Stimulated activated naive B cell treated with anti-CD40 and anti-IgM and Interleukin-4, amounts not matched to agents 10 μg/mL and 1 μg/mL and 100 μg/mL, for 72 hours (primary cell): ENCODE results near the gene SKIL.
"Not testable (repeated sequence)": the region's sequence is repeated elsewhere in the genome, so short reads cannot be mapped to it uniquely, and the experiment has no call there.

Experiments used
- ATAC-seq, 2 donors: fragments of 150-1000 bp; cut with Tn5 transposase; replicated peaks; 2 replicates each; pipeline ENCODE4 v1.10.0; 2021; ENCODE audit warnings: moderate library complexity in 1 of 2
- DNase-seq: peaks from one replicate; pipeline ENCODE4 v3.0.0; 2021
- H3K27ac Mint-ChIP-seq: one replicate; pipeline ENCODE4 v1.8.0; 2022; ENCODE audit warnings: mild to moderate bottlenecking, mixed read lengths
- H3K27me3 Mint-ChIP-seq, 2 donors: one replicate each; pipeline ENCODE4 v1.8.0; 2022; ENCODE audit warnings: mixed read lengths in 2 of 2
- H3K36me3 Mint-ChIP-seq, 2 donors: one replicate each; pipeline ENCODE4 v1.8.0; 2022; ENCODE audit warnings: mixed read lengths in 2 of 2, mild to moderate bottlenecking in 1 of 2
- H3K4me1 Mint-ChIP-seq, 2 donors: one replicate each; pipeline ENCODE4 v1.8.0; 2022; ENCODE audit warnings: mixed read lengths in 2 of 2, mild to moderate bottlenecking in 1 of 2
- H3K4me3 Mint-ChIP-seq, 2 donors: one replicate each; pipeline ENCODE4 v1.8.0; 2022; ENCODE audit warnings: mild to moderate bottlenecking in 2 of 2, mixed read lengths in 2 of 2, moderate library complexity in 1 of 2
- H3K9me3 Mint-ChIP-seq, 2 donors: one replicate each; pipeline ENCODE4 v1.8.0; 2022; ENCODE audit warnings: mixed read lengths in 2 of 2, mild to moderate bottlenecking in 1 of 2

The SKIL gene, protein sequence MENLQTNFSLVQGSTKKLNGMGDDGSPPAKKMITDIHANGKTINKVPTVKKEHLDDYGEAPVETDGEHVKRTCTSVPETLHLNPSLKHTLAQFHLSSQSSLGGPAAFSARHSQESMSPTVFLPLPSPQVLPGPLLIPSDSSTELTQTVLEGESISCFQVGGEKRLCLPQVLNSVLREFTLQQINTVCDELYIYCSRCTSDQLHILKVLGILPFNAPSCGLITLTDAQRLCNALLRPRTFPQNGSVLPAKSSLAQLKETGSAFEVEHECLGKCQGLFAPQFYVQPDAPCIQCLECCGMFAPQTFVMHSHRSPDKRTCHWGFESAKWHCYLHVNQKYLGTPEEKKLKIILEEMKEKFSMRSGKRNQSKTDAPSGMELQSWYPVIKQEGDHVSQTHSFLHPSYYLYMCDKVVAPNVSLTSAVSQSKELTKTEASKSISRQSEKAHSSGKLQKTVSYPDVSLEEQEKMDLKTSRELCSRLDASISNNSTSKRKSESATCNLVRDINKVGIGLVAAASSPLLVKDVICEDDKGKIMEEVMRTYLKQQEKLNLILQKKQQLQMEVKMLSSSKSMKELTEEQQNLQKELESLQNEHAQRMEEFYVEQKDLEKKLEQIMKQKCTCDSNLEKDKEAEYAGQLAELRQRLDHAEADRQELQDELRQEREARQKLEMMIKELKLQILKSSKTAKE

DNA sequence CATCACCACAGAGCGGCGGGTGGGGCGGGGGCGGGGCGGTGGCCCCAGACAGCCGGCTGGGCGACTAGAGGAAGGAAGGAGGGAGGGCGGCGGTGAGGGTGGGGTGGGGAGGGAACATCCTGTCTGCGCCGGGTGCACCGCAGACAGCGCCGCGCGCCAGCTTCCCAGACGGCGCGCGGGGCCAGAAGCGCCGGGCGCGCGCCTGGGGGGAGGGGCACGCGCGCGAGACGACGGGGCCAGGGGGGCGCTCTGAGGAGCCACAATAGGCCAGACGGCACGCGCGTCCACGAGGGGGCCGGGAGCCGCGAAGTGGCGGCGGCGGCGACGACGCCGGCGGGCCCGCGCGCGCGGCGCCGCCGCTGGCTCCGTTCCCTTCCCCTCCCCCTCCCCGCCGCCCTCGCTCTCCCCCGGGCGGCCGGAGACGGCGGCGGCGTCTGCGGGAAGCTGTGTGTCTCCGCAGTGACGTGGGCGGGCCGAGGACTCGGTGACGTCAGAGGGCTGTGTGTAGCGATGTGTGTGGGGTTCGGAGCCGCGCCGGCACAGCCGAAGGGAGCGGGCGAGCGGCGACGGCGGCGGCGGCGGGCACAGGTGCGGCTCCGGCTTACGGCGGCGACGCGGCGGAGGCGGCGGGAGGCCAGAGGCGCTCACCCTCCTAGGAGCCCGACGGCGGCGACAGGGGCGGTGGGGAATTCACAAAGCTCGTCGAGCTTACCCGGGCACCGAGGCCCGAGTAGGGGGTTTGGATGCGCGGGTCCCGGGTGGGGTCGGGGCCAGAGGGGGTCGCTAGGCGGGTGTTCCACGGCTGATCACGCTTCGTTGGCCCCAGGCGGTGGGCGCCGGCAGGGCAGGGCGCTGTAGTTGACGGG, at the start of gene SKIL:
Gene SKIL, plus strand, starts transcription at position 540 of the 866 bp plus-strand sequence. CDS start 2,617 bp downstream, outside the sequence.
- peaks cover 38 to 79% of the 10 kb centered on the region in 2 donors for H3K4me1 Mint-ChIP-seq
- peaks cover 13 to 37% of the 10 kb centered on the region in 2 donors for H3K36me3 Mint-ChIP-seq
- no peaks in the 10 kb centered on the region for H3K27me3 Mint-ChIP-seq
- H3K4me3 Mint-ChIP-seq, result peak within 1 kb of the TSS; percentile 86 to 87
- no peaks in the 10 kb centered on the region for H3K9me3 Mint-ChIP-seq
- H3K27ac Mint-ChIP-seq, result peak within 1 kb of the TSS; percentile 99
- peak; percentile 64 to 67 for ATAC-seq
- DNase-seq, result peak; percentile 94

DNA sequence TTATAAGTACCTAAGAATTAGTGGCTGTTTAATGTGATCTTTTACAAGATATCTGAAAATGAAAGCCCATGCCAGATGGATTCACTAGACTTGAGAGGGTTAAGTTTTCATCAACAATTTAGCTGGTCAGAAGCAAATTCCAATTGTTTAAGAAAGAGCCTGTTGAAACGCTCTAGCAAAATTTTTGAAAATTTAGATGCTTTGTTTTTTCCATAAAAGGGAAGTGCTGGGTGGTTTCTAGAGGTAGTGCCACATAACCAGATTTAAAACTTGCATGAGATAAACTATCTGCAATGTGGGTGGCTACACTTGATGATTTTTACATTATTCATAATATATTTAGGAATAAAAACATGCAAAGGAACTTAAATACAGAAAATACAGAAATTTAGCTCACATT, 48.5 kb upstream of the SKIL start:
- DNase-seq, result no peak
- H3K9me3 Mint-ChIP-seq, result no peaks in the 10 kb centered on the region
- H3K36me3 Mint-ChIP-seq, result no peaks in the 10 kb centered on the region
- no peak overlapping the region for H3K27ac Mint-ChIP-seq
- no peak overlapping the region for H3K4me3 Mint-ChIP-seq
- peaks cover 3 to 7% of the 10 kb centered on the region in 2 donors for H3K4me1 Mint-ChIP-seq
- ATAC-seq, result no peak
- no peaks in the 10 kb centered on the region for H3K27me3 Mint-ChIP-seq

DNA sequence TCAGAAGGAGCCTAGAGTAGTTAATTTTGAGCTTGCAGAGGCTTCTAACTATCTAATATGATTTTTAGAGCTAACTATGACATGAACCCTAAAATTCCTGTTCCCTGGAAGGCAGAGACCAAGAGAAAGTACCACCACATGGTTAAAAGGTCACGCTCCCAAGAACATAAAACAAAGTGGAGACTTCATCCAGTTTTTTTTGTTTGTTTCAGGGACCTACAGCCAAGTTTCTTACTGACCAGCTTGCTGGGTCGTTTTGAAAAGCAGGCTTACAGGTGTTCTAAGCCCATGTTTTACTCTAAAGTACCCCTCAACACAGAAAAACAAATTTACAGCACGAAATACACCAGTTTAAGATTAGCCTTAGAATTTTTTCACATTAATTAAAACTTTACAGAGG, 39.6 kb upstream of the SKIL start:
- ATAC-seq, result no peak
- DNase-seq, result no peak
- H3K27ac Mint-ChIP-seq, result no peak overlapping the region
- no peaks in the 10 kb centered on the region for H3K9me3 Mint-ChIP-seq
- no peak overlapping the region for H3K4me3 Mint-ChIP-seq
- H3K27me3 Mint-ChIP-seq, result no peaks in the 10 kb centered on the region
- peaks cover 0 to 3% of the 10 kb centered on the region in 2 donors for H3K4me1 Mint-ChIP-seq
- no peaks in the 10 kb centered on the region for H3K36me3 Mint-ChIP-seq

DNA sequence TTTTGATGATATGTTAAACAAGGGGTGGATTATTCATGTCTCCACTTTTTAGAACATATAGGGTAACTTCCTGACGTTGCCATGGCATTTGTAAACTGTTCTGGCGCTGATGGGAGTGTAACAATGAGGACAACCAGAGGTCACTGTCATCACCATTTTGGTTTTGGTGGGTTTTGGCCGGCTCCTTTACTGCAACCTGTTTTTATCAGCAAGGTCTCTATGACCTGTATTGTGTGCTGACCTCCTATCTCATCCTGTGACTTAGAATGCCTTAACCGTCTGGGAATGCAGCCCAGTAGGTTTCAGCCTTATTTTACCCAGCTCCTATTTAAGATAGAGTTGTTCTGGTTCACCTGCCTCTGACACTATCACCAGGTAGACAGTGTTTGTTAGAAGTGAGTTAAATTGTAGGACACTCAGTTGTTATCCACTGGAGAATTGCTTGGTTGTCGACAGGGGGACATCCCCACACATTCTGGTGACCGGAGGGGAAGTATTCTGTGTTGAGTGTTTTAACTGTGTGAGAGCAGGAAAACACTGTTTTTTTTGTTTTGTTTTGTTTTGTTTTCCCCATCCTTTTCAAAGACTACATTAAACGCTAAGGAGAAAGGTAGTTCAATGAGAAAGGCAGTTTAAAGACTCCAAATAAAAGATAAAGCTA, 36.9 kb upstream of the SKIL start:
- DNase-seq (no peak), ATAC-seq (no peak)
- Mint-ChIP-seq H3K9me3 (no peaks in the 10 kb centered on the region), H3K36me3 (no peaks in the 10 kb centered on the region), H3K27me3 (no peaks in the 10 kb centered on the region), H3K4me3 (no peak overlapping the region), H3K4me1 (peaks cover 5 to 6% of the 10 kb centered on the region in 2 donors), H3K27ac (no peak overlapping the region)

DNA sequence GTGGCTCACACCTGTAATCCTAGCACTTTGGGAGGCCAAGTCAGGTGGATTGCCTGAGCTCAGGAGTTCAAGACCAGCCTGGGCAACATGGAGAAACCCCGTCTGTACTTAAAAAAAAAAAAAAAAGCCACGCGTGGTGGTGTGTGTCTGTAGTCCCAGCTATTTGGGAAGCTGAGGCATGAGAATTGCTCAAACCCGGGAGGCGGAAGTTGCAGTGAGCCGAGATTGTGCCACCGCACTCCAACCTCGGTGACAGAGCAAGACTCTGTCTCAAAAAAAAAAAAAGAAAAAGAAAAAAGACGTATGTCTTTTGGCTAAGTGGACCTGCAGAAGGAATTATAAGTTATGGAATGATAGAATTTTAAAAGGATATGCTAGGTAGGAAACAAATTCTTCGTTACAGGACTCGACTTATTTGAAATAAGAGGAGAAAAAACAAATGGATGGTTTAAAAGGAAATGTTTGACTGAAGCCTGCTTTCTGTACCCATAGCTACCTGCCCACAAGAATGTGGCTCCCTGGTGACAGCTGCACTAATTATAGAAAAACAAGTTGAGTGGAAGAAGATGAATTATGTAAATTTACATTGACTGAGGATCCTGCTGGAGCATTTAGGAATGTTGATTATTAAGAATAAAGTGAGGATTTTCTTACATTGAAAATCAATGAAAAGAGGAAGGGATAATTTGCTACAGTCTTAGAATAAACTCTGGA, 36.0 kb upstream of the SKIL start:
- no peaks in the 10 kb centered on the region for H3K9me3 Mint-ChIP-seq
- no peak for ATAC-seq
- H3K4me3 Mint-ChIP-seq, result no peak overlapping the region
- H3K4me1 Mint-ChIP-seq, result peaks cover 6 to 8% of the 10 kb centered on the region in 2 donors
- no peaks in the 10 kb centered on the region for H3K27me3 Mint-ChIP-seq
- H3K27ac Mint-ChIP-seq, result no peak overlapping the region
- no peak for DNase-seq
- no peaks in the 10 kb centered on the region for H3K36me3 Mint-ChIP-seq

DNA sequence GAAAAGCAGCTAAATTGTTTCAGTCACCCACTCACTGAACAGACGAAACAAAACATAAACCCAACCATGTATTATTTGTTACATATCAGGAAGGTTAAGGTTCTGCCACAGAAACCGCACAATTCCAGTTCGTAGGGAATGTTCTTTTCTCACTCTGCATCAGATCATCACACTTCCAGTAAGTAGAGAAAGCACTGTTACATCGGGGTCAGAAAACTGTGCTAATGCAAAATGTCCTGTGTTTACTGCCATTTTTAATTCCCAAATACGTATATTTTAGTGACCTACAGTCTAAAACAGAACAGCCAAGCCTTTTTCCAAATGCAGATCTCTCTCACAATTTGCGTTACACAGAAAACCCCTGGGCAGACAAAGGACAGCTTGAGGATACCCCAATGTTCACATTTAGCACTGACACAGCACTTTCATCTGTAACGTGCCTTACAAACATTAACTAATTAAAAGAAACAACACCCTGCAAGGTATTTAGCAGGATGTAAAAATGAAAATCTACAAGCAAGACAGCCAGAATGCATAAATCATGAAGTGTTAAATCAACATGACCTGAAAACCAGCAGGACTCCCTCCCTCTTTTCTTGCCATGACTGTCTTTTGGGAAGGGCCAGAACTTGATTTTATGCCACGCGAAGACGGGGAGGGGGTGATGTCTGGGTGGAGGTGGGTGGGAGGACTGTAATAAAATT, 34.8 kb upstream of the SKIL start:
- H3K36me3 Mint-ChIP-seq, result no peaks in the 10 kb centered on the region
- no peak for DNase-seq
- H3K27ac Mint-ChIP-seq, result no peak overlapping the region
- H3K27me3 Mint-ChIP-seq, result no peaks in the 10 kb centered on the region
- ATAC-seq, result no peak
- H3K4me3 Mint-ChIP-seq, result no peak overlapping the region
- peaks cover 10 to 13% of the 10 kb centered on the region in 2 donors for H3K4me1 Mint-ChIP-seq
- H3K9me3 Mint-ChIP-seq, result no peaks in the 10 kb centered on the region

DNA sequence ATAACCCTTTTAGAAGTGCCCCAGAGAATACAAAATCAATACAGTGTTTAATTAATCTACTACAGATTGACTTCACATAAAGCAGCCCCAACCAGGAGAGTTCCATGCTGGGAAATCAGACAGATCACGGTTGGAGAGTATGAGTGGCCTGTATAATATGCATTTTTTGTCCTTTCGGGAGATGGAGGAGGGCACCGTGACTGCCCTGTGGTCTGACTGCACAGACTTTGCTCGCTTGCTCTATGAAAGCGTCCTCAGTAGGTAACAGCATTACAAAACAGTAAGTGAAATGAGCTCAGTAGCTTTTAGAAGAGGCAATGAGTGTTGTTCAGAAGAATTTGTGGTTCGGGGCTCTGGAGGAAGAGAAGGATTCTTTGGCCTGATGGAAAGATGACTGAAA, 34.2 kb upstream of the SKIL start:
- H3K27me3 Mint-ChIP-seq, result no peaks in the 10 kb centered on the region
- H3K36me3 Mint-ChIP-seq, result no peaks in the 10 kb centered on the region
- no peak for ATAC-seq
- no peak overlapping the region for H3K4me3 Mint-ChIP-seq
- H3K4me1 Mint-ChIP-seq, result peaks cover 10 to 13% of the 10 kb centered on the region in 2 donors
- peaks cover 0 to 2% of the 10 kb centered on the region in 2 donors for H3K9me3 Mint-ChIP-seq
- no peak overlapping the region for H3K27ac Mint-ChIP-seq
- DNase-seq, result no peak

DNA sequence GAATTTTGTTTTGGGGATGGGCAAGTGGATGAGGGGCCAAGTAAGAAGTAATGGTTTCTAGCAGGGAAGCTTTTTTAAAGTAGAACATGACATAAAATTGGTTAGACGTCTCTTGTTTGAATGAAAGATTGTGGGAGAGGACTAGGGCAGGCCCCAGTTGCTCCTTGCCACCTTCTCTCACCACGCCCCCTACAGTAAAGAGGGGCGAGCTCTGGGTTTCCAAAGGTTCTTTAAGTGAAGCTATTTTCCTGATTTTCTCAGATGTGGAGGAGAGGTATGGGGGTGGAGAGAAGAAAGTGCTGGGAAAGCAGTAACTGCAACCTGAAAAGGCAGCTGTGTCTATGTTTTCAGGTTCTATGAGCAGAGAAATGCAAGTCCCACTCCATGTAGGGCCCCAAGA, 32.6 kb upstream of the SKIL start:
- ATAC-seq (no peak), DNase-seq (no peak)
- no peak overlapping the region for H3K4me3 Mint-ChIP-seq
- no peaks in the 10 kb centered on the region for H3K27me3 Mint-ChIP-seq
- peaks cover 0 to 2% of the 10 kb centered on the region in 2 donors for H3K9me3 Mint-ChIP-seq
- H3K36me3 Mint-ChIP-seq, result no peaks in the 10 kb centered on the region
- no peak overlapping the region for H3K27ac Mint-ChIP-seq
- H3K4me1 Mint-ChIP-seq, result peaks cover 6 to 13% of the 10 kb centered on the region in 2 donors

DNA sequence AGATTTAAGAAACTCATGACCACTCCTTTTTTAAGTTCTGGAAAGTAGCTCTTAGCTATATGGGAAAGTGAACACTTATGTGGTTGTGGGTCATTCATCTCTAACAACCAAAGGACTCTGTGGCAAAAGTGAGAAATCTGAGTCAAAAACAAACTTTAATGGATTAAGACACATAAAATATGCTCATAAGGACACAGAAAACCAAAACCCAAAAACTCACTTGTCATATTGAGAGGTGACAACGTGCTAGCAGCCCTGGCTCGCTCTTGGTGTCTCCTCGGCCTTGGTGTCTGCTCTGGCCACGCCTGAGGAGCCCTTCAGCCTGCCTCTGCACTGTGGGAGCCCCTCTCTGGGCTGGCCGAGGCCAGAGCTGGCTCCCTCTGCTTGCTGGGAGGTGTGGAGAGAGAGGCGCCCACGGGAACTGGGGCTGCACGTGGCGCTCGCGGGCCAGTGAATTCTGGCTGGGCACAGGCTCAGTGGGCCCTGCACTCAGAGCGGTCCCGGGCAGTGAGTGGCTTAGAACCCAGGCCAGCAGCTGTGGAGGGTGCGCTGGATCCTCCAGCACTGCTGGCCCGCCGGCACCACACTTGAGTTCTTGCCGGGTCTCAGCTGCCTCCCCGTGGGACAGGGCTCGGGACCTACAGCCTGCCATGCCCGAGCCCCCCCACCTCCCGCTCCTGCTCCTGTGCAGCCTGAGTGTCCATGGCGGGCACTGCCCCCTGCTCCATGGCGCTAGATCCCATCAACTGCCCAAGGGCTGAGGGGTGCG, 30.3 kb upstream of the SKIL start:
- peaks cover 14 to 27% of the 10 kb centered on the region in 2 donors for H3K4me1 Mint-ChIP-seq
- no peak overlapping the region for H3K27ac Mint-ChIP-seq
- H3K27me3 Mint-ChIP-seq, result no peaks in the 10 kb centered on the region
- no peak for ATAC-seq
- H3K9me3 Mint-ChIP-seq, result peaks cover 0 to 2% of the 10 kb centered on the region in 2 donors
- no peaks in the 10 kb centered on the region for H3K36me3 Mint-ChIP-seq
- no peak for DNase-seq
- H3K4me3 Mint-ChIP-seq, result no peak overlapping the region

DNA sequence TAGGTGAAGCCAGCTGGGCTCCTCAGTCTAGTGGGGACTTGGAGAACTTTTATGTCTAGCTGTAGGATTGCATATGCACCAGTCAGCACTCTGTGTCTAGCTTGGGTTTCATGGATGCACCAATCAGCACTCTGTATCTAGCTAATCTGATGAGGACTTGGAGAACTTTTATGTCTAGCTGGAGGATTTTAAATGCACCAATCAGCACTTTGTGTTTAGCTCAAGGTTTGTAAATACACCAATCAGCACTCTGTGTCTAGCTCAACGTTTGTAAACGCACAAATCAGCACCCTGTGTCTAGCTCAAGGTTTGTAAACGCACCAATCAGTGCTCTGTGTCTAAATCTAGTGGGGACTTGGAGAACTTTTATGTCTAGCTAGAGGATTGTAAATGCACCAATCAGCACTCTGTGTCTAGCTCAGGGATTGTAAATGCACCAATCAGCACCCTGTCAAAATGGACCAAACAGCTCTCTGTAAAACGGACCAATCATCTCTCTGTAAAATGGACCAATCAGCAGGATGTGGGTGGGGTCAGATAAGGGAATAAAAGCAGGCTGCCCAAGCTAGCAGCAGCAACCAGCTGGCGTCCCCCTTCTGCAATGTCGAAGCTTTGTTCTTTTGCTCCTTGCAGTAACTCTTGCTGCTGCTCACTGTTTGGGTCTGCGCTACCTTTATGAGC, 29.5 kb upstream of the SKIL start:
- not testable (repeated sequence) for H3K4me3 Mint-ChIP-seq, H3K9me3 Mint-ChIP-seq, H3K27ac Mint-ChIP-seq, ATAC-seq, H3K27me3 Mint-ChIP-seq, DNase-seq, H3K36me3 Mint-ChIP-seq
- peaks cover 16 to 31% of the 10 kb centered on the region in 2 donors for H3K4me1 Mint-ChIP-seq

DNA sequence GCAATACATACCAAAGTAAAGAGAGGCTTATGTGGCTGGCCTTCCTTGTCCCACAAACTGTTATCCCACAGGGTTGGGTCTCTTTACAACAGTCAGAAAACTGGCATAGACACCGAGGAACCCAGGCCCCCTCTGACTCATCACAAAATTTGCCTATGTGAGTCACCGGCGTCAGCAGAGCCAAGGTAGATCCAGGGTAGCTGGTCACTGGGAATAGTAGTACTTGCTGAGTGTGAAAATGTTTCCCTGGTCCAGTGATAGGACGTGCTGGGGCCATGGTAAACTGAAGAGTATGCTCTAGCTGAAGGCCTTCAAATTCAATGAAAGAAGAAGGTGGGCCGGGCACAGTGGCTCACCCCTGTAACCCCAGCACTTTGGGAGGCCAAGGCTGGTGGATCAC, 27.1 kb upstream of the SKIL start:
- H3K4me1 Mint-ChIP-seq, result peaks cover 14 to 26% of the 10 kb centered on the region in 2 donors
- H3K27me3 Mint-ChIP-seq, result no peaks in the 10 kb centered on the region
- DNase-seq (no peak), ATAC-seq (peak in 1 of 2 donors; percentile 48)
- H3K27ac Mint-ChIP-seq, result peak overlapping the region; percentile 31
- H3K36me3 Mint-ChIP-seq, result no peaks in the 10 kb centered on the region
- peaks cover 0 to 3% of the 10 kb centered on the region in 2 donors for H3K9me3 Mint-ChIP-seq
- H3K4me3 Mint-ChIP-seq, result no peak overlapping the region

DNA sequence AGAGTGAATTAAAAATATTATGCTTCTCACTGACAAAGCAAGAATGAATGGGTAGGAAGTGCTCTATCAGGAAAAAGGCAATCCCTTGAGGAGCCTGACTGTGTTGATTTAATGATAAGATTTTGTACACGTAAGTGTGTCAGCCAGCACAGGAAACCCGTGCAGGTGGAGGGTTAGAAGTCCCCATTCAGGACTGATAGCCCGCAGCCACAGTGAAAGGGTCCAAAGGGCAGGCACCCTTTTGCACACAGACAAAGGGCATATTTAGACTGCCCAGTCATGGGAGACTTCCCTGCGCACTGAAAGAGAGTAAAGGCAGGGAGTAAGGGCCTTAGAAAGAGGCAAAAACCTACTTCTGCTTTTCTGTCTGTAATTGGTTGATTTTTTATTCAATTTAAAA, 26.4 kb upstream of the SKIL start:
- Mint-ChIP-seq H3K27ac (no peak overlapping the region), H3K4me3 (peak overlapping the region in 1 of 2 donors; percentile 37)
- DNase-seq, result peak; percentile 24

More for the DNA sequence above, 26.4 kb upstream of the SKIL start:
- H3K4me1 Mint-ChIP-seq, result peaks cover 14 to 26% of the 10 kb centered on the region in 2 donors
- H3K9me3 Mint-ChIP-seq, result peaks cover 0 to 3% of the 10 kb centered on the region in 2 donors
- H3K36me3 Mint-ChIP-seq, result no peaks in the 10 kb centered on the region
- H3K27me3 Mint-ChIP-seq, result no peaks in the 10 kb centered on the region
- peak; percentile 94 to 97 for ATAC-seq
